Activated CD4-positive, CD25-positive, alpha-beta regulatory T cell (primary cell): ENCODE data around the gene ALG1.
"Not testable (repeated sequence)": the region's sequence is repeated elsewhere in the genome, so short reads cannot be mapped to it uniquely, and the experiment has no call there.

Experiments used
- DNase-seq, 4 experiments: peaks; one replicate each; lab custom pipeline; 2025; lab: John Stamatoyannopoulos, UW

The ALG1 gene

DNA sequence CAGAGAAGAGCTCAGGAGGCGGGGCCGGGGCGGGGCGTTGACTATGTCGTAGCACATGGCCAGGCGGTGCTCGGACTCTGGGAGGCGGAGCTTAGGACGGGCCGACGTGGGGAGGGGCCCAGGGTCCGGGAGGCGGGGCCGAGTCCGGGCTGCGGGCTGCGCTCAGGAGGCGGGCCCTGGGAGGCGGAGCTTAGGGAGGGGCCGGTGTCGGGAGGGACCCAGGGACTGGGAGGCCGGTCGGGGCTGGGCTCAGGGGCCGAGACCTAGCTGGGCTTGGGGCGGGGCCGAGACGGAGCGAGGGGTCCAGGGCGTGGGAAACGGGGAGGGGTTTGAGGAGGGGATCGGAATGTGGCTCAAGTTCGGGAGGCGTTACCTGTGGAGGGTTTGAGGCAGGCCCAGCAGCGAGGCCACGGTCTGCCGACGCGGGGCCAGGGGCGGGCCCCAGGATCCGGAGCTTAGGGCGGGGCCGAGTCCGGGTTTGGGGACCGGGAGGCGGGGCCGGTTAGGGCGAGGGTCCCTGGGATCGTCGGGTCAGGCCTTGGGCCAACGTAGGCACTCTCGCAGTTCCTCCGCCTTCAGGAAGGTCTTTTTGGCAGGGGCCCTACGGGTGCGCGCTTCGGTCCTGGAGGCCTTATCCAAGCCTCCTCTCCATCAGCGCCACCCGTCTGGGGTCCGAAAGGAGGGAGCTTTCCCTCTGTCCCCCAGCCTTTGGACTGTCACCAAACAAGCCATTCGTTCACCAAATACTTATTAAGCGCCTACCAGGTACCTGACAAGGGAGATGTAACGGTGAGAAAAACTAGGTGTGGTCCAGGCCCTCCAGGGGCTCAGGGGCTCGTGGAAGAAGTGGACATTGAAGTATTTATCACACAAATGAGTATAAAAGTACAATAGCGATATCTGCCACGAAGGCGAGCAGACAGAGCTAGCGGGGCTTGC is 26.8 kb downstream of the ALG1 start:
- DNase-seq = peak; percentile 26 to 92 (median 40)

- DNase-seq = not testable (repeated sequence)
Observed at GRCh38 chr16:5099174-5099573, 27.5 kb downstream of the ALG1 start.

- not testable (repeated sequence) for DNase-seq
Observed at GRCh38 chr16:5103296-5104032, 31.8 kb downstream of the ALG1 start.

GRCh38 chr16:5105039-5105438 is 33.4 kb downstream of the ALG1 start:
- not testable (repeated sequence) for DNase-seq

GRCh38 chr16:5108505-5109158 is 37.0 kb downstream of the ALG1 start:
- no peak for DNase-seq

- DNase-seq = not testable (repeated sequence)
Observed at GRCh38 chr16:5110933-5111332, 39.3 kb downstream of the ALG1 start.

DNA sequence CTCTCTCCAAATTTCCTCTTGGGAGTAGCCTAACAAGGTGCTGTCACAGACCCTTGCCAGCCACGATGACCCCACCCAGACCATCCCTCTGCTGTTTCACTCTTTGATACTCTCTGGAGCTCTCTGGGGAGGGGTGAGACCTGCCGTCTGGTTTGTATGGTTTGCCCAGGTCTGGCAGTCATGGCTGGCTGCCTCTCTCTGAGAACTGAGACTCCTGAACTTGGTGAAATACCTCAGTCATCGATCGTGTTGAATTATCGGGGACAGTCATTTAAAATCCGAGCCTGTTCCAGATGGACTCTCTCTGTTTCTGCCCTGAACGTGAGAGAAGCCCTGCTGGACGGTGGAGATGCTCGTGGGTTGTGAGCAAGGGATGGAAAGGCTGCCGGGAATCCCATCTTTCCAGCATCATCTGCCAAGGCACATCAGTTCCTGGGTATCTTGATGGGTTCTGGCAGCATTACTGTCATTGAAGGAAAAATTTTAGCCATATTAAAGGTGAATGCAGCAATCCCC is 45.2 kb downstream of the ALG1 start:
- DNase-seq = not testable (repeated sequence)

DNA sequence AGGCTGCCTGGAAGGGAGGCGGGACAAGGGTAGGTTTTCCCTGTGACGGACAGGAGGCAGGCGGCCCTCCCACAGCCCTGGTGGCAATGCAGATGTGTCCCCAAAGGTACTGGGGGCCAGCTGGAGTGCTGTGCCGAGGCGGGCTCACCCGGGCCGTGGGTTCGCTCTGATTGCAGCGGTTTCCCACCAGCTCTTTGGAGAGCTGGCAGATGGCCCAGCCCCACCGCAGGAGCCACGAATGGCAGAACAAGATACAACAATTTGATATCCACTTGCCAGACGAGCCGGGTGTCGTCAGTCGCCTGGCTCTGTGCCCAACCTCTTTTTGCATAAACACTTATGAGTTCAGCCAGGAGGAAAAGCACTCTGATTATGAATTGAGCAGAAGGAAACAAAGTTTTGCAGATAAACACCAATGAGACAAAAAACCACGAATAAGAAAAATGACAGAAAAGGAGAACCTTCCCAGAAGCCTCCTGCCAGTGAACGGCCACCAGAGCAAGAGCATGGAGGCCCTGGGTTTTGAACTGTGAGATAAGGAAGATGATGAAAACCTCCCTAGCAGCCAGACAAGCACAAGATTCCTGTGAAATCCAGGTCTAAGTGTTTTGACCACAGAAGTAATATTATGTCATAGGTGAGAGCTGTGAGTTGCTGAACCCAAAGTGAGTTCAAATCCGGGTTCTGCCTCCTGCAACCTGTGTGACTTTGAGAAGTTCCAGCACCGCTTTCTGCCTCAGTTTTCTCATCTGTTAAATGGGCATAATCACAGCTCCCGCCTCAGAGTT is 45.9 kb downstream of the ALG1 start:
- DNase-seq = not testable (repeated sequence)

DNA sequence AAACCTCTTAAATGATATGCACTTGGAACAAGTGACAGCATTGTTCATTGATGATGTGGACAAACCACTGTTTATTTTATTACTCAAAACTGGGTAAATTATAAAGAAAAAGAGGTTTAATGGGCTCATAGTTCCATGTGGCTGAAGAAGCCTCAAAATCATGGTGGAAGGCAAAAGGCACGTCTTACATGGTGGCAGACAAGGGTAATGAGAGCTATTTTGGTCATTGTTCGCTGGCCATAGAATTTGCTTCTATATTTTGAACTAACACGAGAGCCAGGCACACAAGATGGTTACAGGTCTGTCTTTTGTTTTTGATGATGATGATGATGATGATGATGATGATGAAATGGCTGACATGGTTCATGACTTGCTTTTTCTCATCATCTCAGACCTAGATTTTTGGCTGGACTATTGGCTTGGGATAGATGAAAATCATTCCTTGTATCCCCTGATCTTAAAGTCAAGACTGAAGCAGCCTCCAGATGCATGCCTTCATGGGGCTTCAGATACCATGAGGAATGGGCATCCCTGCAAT is 59.9 kb downstream of the ALG1 start:
- not testable (repeated sequence) for DNase-seq

GRCh38 chr16:5132915-5133600 is 61.4 kb downstream of the ALG1 start:
- not testable (repeated sequence) for DNase-seq

DNA sequence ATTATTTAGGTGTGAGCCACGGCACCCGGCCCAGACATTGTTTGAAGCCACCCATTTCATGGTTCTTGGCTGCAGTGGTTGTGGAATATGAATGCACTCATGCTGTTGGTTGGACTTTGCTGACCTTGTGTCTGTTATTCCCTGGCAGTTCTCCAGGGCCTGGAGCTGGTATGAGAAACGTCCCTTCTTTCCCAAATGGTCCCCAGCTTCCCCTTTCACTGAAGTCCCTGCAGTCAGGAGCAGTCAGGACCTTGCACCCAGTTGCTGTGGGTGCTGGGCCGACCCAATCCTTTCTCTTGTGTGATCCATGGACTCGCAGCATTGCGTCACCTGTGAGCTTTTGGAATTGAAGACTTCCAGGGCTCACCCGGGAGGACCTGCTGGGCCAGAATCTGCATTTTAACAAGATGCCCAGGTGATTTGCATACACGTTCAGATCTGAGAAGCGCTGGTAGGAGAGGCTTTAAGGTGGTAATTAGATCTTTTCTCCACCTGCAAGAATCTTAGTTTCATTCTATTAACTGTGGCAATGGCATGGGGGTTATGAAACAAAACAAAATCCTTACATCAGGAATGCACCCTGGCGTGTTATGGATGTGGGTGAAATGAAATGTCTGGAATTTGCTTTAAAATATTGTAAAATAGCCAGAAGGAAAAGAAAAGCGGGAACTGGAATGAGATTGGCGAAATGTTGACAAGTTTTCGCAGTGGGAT is 63.3 kb downstream of the ALG1 start:
- not testable (repeated sequence) for DNase-seq
